Activated T-helper 1 cell treated with anti-CD3 and anti-CD28 coated beads, Interleukin-12 subunit alpha, Interleukin-12 subunit beta, Interleukin-2, Interleukin-4 antibody, amounts not matched to agents 30 ng/mL and 10 ng/mL and 1 ng/mL, durations not matched to agents 14 hours and 24 hours and 36 hours (primary cell): Measurements from ENCODE around the gene CDKN1A. TPM values are rescaled to one million over a fixed set of nuclear protein-coding genes. Genes with fewer than 3 reads are reported as not detected.

Source experiments
- DNase-seq: peaks from one replicate; pipeline ENCODE4 v3.0.0; 2021; ENCODE audit warnings: low spot score
- H3K27ac Mint-ChIP-seq: one replicate; pipeline ENCODE4 v1.8.0; 2021; ENCODE audit warnings: mild to moderate bottlenecking, mixed read lengths
- H3K27me3 Mint-ChIP-seq: one replicate; pipeline ENCODE4 v1.8.0; 2022; ENCODE audit warnings: mild to moderate bottlenecking, moderate library complexity, mixed read lengths; ENCODE audit not compliant: insufficient read depth
- H3K36me3 Mint-ChIP-seq: one replicate; pipeline ENCODE4 v1.8.0; 2021; ENCODE audit warnings: low read depth, mixed read lengths
- H3K4me1 Mint-ChIP-seq: one replicate; pipeline ENCODE4 v1.8.0; 2021; ENCODE audit warnings: low read depth, mixed read lengths
- H3K4me3 Mint-ChIP-seq: one replicate; pipeline ENCODE4 v1.8.0; 2021; ENCODE audit warnings: mild to moderate bottlenecking, moderate library complexity, mixed read lengths
- H3K9me3 Mint-ChIP-seq: one replicate; pipeline ENCODE4 v1.8.0; 2021; ENCODE audit warnings: mixed read lengths
- intact Hi-C: fragments of 100-400 bp; cut with micrococcal nuclease; formaldehyde crosslinking; loops from one replicate; pipeline ENCODE4 v1.15.1; 2024
- total RNA-seq: library from RNA; stranded (reverse); gene quantifications from 2 replicates; pipeline ENCODE4 v1.2.3, GENCODE V29; 2022

The CDKN1A gene
- total RNA-seq, 1 donor from 2014 or later: 107 TPM

- intact Hi-C loops: no loop called here
- Mint-ChIP-seq H3K4me3 (no peak overlapping the region), H3K36me3 (no peaks in the 10 kb centered on the region)
These were observed 17.6 kb upstream of the CDKN1A start for GRCh38 chr6:36660771-36661471.

GRCh38 chr6:36662380-36662779 is 16.1 kb upstream of the CDKN1A start:
- H3K4me1 Mint-ChIP-seq: peaks cover 5% of the 10 kb centered on the region
- intact Hi-C loops: loop anchor here (1.0 kb wide), 1 partner anchor 15 kb away; no protein-coding TSS in a partner anchor
- no peak overlapping the region for H3K27ac Mint-ChIP-seq
- peaks cover 30% of the 10 kb centered on the region for H3K27me3 Mint-ChIP-seq
- H3K36me3 Mint-ChIP-seq: no peaks in the 10 kb centered on the region
- H3K4me3 Mint-ChIP-seq: no peak overlapping the region
- no peak for DNase-seq
- no peaks in the 10 kb centered on the region for H3K9me3 Mint-ChIP-seq

More at GRCh38 chr6:36660771-36661471, 17.6 kb upstream of the CDKN1A start:
- Mint-ChIP-seq H3K27me3 (peaks cover 37% of the 10 kb centered on the region), H3K27ac (no peak overlapping the region), H3K4me1 (peaks cover 5% of the 10 kb centered on the region), H3K9me3 (no peaks in the 10 kb centered on the region)
- no peak for DNase-seq

- no peak overlapping the region for H3K27ac Mint-ChIP-seq
These were observed 15.7 kb upstream of the CDKN1A start for GRCh38 chr6:36662827-36663256.

GRCh38 chr6:36663504-36664446 is 14.7 kb upstream of the CDKN1A start:
- intact Hi-C loops: no loop called here
- H3K27ac Mint-ChIP-seq: no peak overlapping the region
- DNase-seq: no peak
- H3K27me3 Mint-ChIP-seq: peaks cover 22% of the 10 kb centered on the region
- no peaks in the 10 kb centered on the region for H3K36me3 Mint-ChIP-seq
- no peak overlapping the region for H3K4me3 Mint-ChIP-seq
- H3K4me1 Mint-ChIP-seq: peaks cover 5% of the 10 kb centered on the region
- H3K9me3 Mint-ChIP-seq: no peaks in the 10 kb centered on the region

More at GRCh38 chr6:36662827-36663256, 15.7 kb upstream of the CDKN1A start:
- Mint-ChIP-seq H3K9me3 (no peaks in the 10 kb centered on the region), H3K4me3 (no peak overlapping the region), H3K36me3 (no peaks in the 10 kb centered on the region), H3K27me3 (peaks cover 26% of the 10 kb centered on the region), H3K4me1 (peaks cover 5% of the 10 kb centered on the region)
- DNase-seq: no peak
- intact Hi-C loops: loop anchor here (1.0 kb wide), 1 partner anchor 14 kb away; no protein-coding TSS in a partner anchor

- no peaks in the 10 kb centered on the region for H3K36me3 Mint-ChIP-seq
- DNase-seq: no peak
- peaks cover 10% of the 10 kb centered on the region for H3K27me3 Mint-ChIP-seq
- intact Hi-C loops: no loop called here
- H3K9me3 Mint-ChIP-seq: no peaks in the 10 kb centered on the region
- no peak overlapping the region for H3K27ac Mint-ChIP-seq
- no peak overlapping the region for H3K4me3 Mint-ChIP-seq
- H3K4me1 Mint-ChIP-seq: peaks cover 5% of the 10 kb centered on the region
These were observed 13.3 kb upstream of the CDKN1A start for GRCh38 chr6:36665180-36665579.

GRCh38 chr6:36666287-36666686 is 12.2 kb upstream of the CDKN1A start:
- no peaks in the 10 kb centered on the region for H3K36me3 Mint-ChIP-seq
- peaks cover 10% of the 10 kb centered on the region for H3K27me3 Mint-ChIP-seq
- peaks cover 5% of the 10 kb centered on the region for H3K4me1 Mint-ChIP-seq
- intact Hi-C loops: no loop called here
- no peak for DNase-seq
- no peak overlapping the region for H3K4me3 Mint-ChIP-seq
- no peaks in the 10 kb centered on the region for H3K9me3 Mint-ChIP-seq
- H3K27ac Mint-ChIP-seq: no peak overlapping the region

- peaks cover 5% of the 10 kb centered on the region for H3K4me1 Mint-ChIP-seq
These were observed 11.5 kb upstream of the CDKN1A start for GRCh38 chr6:36666826-36667591.

GRCh38 chr6:36668591-36668990 is 9.9 kb upstream of the CDKN1A start:
- no peaks in the 10 kb centered on the region for H3K36me3 Mint-ChIP-seq
- H3K27me3 Mint-ChIP-seq: peaks cover 10% of the 10 kb centered on the region
- H3K4me3 Mint-ChIP-seq: no peak overlapping the region
- H3K27ac Mint-ChIP-seq: no peak overlapping the region
- H3K9me3 Mint-ChIP-seq: no peaks in the 10 kb centered on the region
- H3K4me1 Mint-ChIP-seq: peaks cover 5% of the 10 kb centered on the region
- no peak for DNase-seq
- intact Hi-C loops: no loop called here

More at GRCh38 chr6:36666826-36667591, 11.5 kb upstream of the CDKN1A start:
- Mint-ChIP-seq H3K36me3 (no peaks in the 10 kb centered on the region), H3K9me3 (no peaks in the 10 kb centered on the region), H3K27me3 (peaks cover 10% of the 10 kb centered on the region), H3K4me3 (no peak overlapping the region), H3K27ac (no peak overlapping the region)
- intact Hi-C loops: no loop called here
- no peak for DNase-seq

- intact Hi-C loops: no loop called here
- Mint-ChIP-seq H3K9me3 (no peaks in the 10 kb centered on the region), H3K27ac (no peak overlapping the region), H3K4me1 (peaks cover 3% of the 10 kb centered on the region), H3K4me3 (no peak overlapping the region), H3K27me3 (peaks cover 7% of the 10 kb centered on the region), H3K36me3 (no peaks in the 10 kb centered on the region)
- DNase-seq: no peak
These were observed 9.5 kb upstream of the CDKN1A start for GRCh38 chr6:36669002-36669401.

- Mint-ChIP-seq H3K27ac (no peak overlapping the region), H3K36me3 (no peaks in the 10 kb centered on the region), H3K4me3 (no peak overlapping the region), H3K4me1 (peaks cover 5% of the 10 kb centered on the region), H3K9me3 (no peaks in the 10 kb centered on the region), H3K27me3 (peaks cover 4% of the 10 kb centered on the region)
- intact Hi-C loops: no loop called here
- DNase-seq: no peak
These were observed 8.2 kb upstream of the CDKN1A start for GRCh38 chr6:36670271-36670670.

GRCh38 chr6:36671687-36672375 is 6.7 kb upstream of the CDKN1A start:
- Mint-ChIP-seq H3K27me3 (peaks cover 1% of the 10 kb centered on the region), H3K4me1 (peaks cover 18% of the 10 kb centered on the region), H3K4me3 (no peak overlapping the region), H3K36me3 (no peaks in the 10 kb centered on the region), H3K9me3 (no peaks in the 10 kb centered on the region), H3K27ac (no peak overlapping the region)
- intact Hi-C loops: no loop called here
- DNase-seq: no peak

GRCh38 chr6:36673882-36674281 is 4.6 kb upstream of the CDKN1A start:
- Mint-ChIP-seq H3K27ac (no peak overlapping the region), H3K4me3 (no peak overlapping the region), H3K4me1 (peaks cover 38% of the 10 kb centered on the region), H3K36me3 (peaks cover 4% of the 10 kb centered on the region), H3K9me3 (no peaks in the 10 kb centered on the region), H3K27me3 (peaks cover 1% of the 10 kb centered on the region)
- intact Hi-C loops: no loop called here
- no peak for DNase-seq
